ENCODE results near the gene MTMR3.

The MTMR3 gene

GRCh38 chr22:30031328-30031727 is 148.4 kb downstream of the MTMR3 start:
- no peak for TF ChIP-seq EZH2 (optimal IDR thresholded peaks at IDR 0.05; ENCODE audit: low read depth, low read length)
- TF ChIP-seq, protein P1, sequence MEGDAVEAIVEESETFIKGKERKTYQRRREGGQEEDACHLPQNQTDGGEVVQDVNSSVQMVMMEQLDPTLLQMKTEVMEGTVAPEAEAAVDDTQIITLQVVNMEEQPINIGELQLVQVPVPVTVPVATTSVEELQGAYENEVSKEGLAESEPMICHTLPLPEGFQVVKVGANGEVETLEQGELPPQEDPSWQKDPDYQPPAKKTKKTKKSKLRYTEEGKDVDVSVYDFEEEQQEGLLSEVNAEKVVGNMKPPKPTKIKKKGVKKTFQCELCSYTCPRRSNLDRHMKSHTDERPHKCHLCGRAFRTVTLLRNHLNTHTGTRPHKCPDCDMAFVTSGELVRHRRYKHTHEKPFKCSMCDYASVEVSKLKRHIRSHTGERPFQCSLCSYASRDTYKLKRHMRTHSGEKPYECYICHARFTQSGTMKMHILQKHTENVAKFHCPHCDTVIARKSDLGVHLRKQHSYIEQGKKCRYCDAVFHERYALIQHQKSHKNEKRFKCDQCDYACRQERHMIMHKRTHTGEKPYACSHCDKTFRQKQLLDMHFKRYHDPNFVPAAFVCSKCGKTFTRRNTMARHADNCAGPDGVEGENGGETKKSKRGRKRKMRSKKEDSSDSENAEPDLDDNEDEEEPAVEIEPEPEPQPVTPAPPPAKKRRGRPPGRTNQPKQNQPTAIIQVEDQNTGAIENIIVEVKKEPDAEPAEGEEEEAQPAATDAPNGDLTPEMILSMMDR (IDR thresholded peaks at IDR 0.05; ENCODE audit: low read length): no peak
- no peak for TF ChIP-seq EZH2phosphoT487 (IDR thresholded peaks at IDR 0.05; ENCODE audit: low read length)
- Histone ChIP-seq H3K79me2 (ENCODE audit: low read length) (no peaks in the 10 kb centered on the region), H3K27me3 (replicated peaks; ENCODE audit: insufficient read depth, low read length) (no peaks in the 10 kb centered on the region), H4K20me1 (ENCODE audit: insufficient read depth, low read length) (no peaks in the 10 kb centered on the region), H3K27ac (ENCODE audit: low read length) (no peak overlapping the region), H3F3A (ENCODE audit: insufficient read depth, low read length) (no peaks in the 10 kb centered on the region), H2AFZ (ENCODE audit: low read length) (no peak overlapping the region), H3K4me1 (ENCODE audit: low read length) (no peaks in the 10 kb centered on the region), H3K4me2 (ENCODE audit: low read depth, low read length) (no peak overlapping the region), H3K4me3 (ENCODE audit: low read length) (no peak overlapping the region), H3K36me3 (replicated peaks; ENCODE audit: insufficient read depth, low read length) (no peaks in the 10 kb centered on the region), H3K9me2 (replicated peaks; ENCODE audit: insufficient read depth, low read length) (no peaks in the 10 kb centered on the region), H3K9me3 (replicated peaks; ENCODE audit: insufficient read depth, low read length) (no peaks in the 10 kb centered on the region), H3K9ac (ENCODE audit: low read length) (no peak overlapping the region)
- DNase-seq: no peak

DNA sequence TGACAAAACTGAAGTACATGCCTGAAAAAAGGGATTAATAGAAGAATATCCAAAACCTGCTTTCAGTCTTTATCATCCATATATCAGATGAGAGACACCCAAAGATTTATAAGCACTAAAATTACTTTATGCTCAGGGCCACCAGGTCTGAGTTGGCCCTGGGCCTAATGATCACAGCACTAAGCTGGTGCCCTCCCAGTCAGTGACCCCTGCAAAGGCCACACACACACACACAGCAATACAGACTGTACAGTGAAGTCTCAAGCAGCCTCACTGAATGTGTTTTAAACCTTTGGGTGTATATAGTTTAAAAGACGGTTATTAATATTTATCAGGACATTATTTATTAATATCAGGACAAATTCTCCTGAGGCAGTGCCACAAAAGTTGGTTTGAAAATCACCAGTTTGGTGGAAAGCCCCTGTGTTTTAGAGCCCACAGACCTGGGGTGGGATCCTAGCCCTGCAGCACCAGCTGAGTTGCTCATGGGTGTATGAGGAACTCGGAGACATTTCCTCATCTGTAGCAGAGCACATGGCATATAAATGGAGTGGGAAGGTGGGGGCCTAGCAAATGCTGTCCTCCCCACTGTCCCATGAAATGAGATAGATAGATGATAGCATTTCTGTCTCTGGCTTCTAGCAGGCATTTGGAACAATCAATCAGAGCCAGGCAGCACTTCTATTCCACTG is 148.9 kb downstream of the MTMR3 start:
- H3K27me3 ChIP-seq (replicated peaks; ENCODE audit: insufficient read depth, low read length): no peaks in the 10 kb centered on the region
- no peaks in the 10 kb centered on the region for H3F3A ChIP-seq (ENCODE audit: insufficient read depth, low read length)
- no peaks in the 10 kb centered on the region for H3K9me3 ChIP-seq (replicated peaks; ENCODE audit: insufficient read depth, low read length)
- H3K27ac ChIP-seq (ENCODE audit: low read length): no peak overlapping the region
- no peak for DNase-seq
- H3K4me1 ChIP-seq (ENCODE audit: low read length): no peaks in the 10 kb centered on the region
- no peak overlapping the region for H2AFZ ChIP-seq (ENCODE audit: low read length)
- TF ChIP-seq EZH2phosphoT487 (IDR thresholded peaks at IDR 0.05; ENCODE audit: low read length): no peak
- TF ChIP-seq EZH2 (optimal IDR thresholded peaks at IDR 0.05; ENCODE audit: low read depth, low read length): no peak
- TF ChIP-seq, protein P1 (IDR thresholded peaks at IDR 0.05; ENCODE audit: low read length): no peak
- H3K9me2 ChIP-seq (replicated peaks; ENCODE audit: insufficient read depth, low read length): no peaks in the 10 kb centered on the region
- H3K4me2 ChIP-seq (ENCODE audit: low read depth, low read length): no peak overlapping the region
- H3K79me2 ChIP-seq (ENCODE audit: low read length): no peaks in the 10 kb centered on the region
- no peak overlapping the region for H3K4me3 ChIP-seq (ENCODE audit: low read length)
- no peaks in the 10 kb centered on the region for H4K20me1 ChIP-seq (ENCODE audit: insufficient read depth, low read length)
- no peaks in the 10 kb centered on the region for H3K36me3 ChIP-seq (replicated peaks; ENCODE audit: insufficient read depth, low read length)
- H3K9ac ChIP-seq (ENCODE audit: low read length): no peak overlapping the region

DNA sequence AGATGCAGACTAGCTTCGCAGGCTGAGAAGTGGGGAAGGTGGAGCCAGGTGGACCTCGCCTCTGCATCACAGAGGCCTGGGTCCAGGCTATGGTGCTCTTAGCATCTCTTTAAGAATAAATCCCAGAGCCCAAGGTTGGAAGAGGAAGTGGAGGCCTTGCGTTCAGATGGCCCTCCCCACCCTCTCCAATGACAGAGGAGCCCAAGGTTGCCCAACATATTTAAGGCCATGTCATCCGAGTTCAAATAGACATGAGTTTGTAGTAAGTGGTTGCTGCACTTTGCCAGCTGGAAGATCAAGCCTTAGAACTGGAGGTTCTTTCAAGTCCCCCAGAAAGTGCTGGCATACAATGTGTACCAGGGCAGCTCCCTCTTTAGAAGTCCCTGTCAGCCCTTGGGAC is 150.2 kb downstream of the MTMR3 start:
- no peak for DNase-seq
- Histone ChIP-seq H3K79me2 (ENCODE audit: low read length) (no peaks in the 10 kb centered on the region), H3K9me2 (replicated peaks; ENCODE audit: insufficient read depth, low read length) (no peaks in the 10 kb centered on the region), H3K9ac (ENCODE audit: low read length) (no peak overlapping the region), H3K4me3 (ENCODE audit: low read length) (no peak overlapping the region), H3K27ac (ENCODE audit: low read length) (no peak overlapping the region), H3K36me3 (replicated peaks; ENCODE audit: insufficient read depth, low read length) (no peaks in the 10 kb centered on the region), H3K4me2 (ENCODE audit: low read depth, low read length) (no peak overlapping the region), H2AFZ (ENCODE audit: low read length) (no peak overlapping the region), H3F3A (ENCODE audit: insufficient read depth, low read length) (no peaks in the 10 kb centered on the region), H3K9me3 (replicated peaks; ENCODE audit: insufficient read depth, low read length) (no peaks in the 10 kb centered on the region), H3K27me3 (replicated peaks; ENCODE audit: insufficient read depth, low read length) (no peaks in the 10 kb centered on the region), H3K4me1 (ENCODE audit: low read length) (no peaks in the 10 kb centered on the region), H4K20me1 (ENCODE audit: insufficient read depth, low read length) (no peaks in the 10 kb centered on the region)
- TF ChIP-seq EZH2 (optimal IDR thresholded peaks at IDR 0.05; ENCODE audit: low read depth, low read length) (no peak), EZH2phosphoT487 (IDR thresholded peaks at IDR 0.05; ENCODE audit: low read length) (no peak)
- TF ChIP-seq, protein P1 (IDR thresholded peaks at IDR 0.05; ENCODE audit: low read length): no peak

All from MM.1S (cell line).